Stimulated activated CD4-positive, alpha-beta T cell treated with anti-CD3 and anti-CD28 coated beads, Interleukin-12 subunit alpha, Interleukin-12 subunit beta, amount 100 ng/mL, for 24 hours (primary cell): ENCODE results near the gene REC8.
"Not testable (repeated sequence)": the region's sequence is repeated elsewhere in the genome, so short reads cannot be mapped to it uniquely, and the experiment has no call there.

Experiments
- DNase-seq, 2 experiments: peaks; one replicate each; pipeline ENCODE4 v3.0.0-alpha.2; 2020; ENCODE audit warnings: low read depth in 2 of 2

REC8 gene

GRCh38 chr14:24203249-24203886 is 31.5 kb downstream of the REC8 start:
- not testable (repeated sequence) for DNase-seq

GRCh38 chr14:24204163-24205146 is 32.6 kb downstream of the REC8 start:
- no peak for DNase-seq

GRCh38 chr14:24206260-24207103 is 34.6 kb downstream of the REC8 start:
- no peak for DNase-seq

GRCh38 chr14:24207104-24207551 is 35.2 kb downstream of the REC8 start:
- DNase-seq, result no peak

- DNase-seq, result no peak
Observed at GRCh38 chr14:24207625-24208024, 35.7 kb downstream of the REC8 start.

GRCh38 chr14:24211311-24211710 is 39.4 kb downstream of the REC8 start:
- DNase-seq, result no peak

- peak; percentile 92 to 95 for DNase-seq
Observed at GRCh38 chr14:24212924-24213865, 41.3 kb downstream of the REC8 start, which contains the start of gene CHMP4A. Gene CHMP4A (minus strand): TSS chr14:24213488. CDS start chr14:24213439, 49 bp downstream.

GRCh38 chr14:24213866-24214662 is 42.2 kb downstream of the REC8 start:
- no peak for DNase-seq

- DNase-seq, result peak; percentile 68 to 77
Observed at GRCh38 chr14:24215495-24216344, 43.8 kb downstream of the REC8 start, which contains the start of gene MDP1. Gene MDP1 (minus strand): TSS chr14:24216066. CDS start chr14:24215955, 111 bp downstream.

- no peak for DNase-seq
Observed at GRCh38 chr14:24216345-24216699, 44.4 kb downstream of the REC8 start.

GRCh38 chr14:24216876-24217275 is 45.0 kb downstream of the REC8 start:
- DNase-seq, result not testable (repeated sequence)

GRCh38 chr14:24219080-24219479 is 47.2 kb downstream of the REC8 start:
- DNase-seq, result no peak

GRCh38 chr14:24219521-24219920 is 47.6 kb downstream of the REC8 start:
- no peak for DNase-seq

- not testable (repeated sequence) for DNase-seq
Observed at GRCh38 chr14:24222987-24223386, 51.1 kb downstream of the REC8 start.

GRCh38 chr14:24224618-24225071 is 52.8 kb downstream of the REC8 start:
- no peak for DNase-seq

GRCh38 chr14:24226473-24226872 is 54.6 kb downstream of the REC8 start:
- no peak for DNase-seq

GRCh38 chr14:24228902-24229301 is 57.0 kb downstream of the REC8 start:
- DNase-seq, result no peak
